Muscle layer of colon (tissue), 2 donors: ENCODE measurements around the gene TIMM44.
"Not testable (repeated sequence)": the region's sequence is repeated elsewhere in the genome, so short reads cannot be mapped to it uniquely, and the experiment has no call there.

Experiments
- H3K27ac ChIP-seq: one replicate; pipeline ENCODE4 v1.7.0; 2013; ENCODE audit warnings: low read depth, mild to moderate bottlenecking, low read length, moderate library complexity
- H3K27me3 ChIP-seq, 2 donors: one replicate each; pipeline ENCODE4 v1.7.0; 2013; ENCODE audit warnings: low read length in 2 of 2, mild to moderate bottlenecking in 2 of 2; ENCODE audit not compliant: insufficient read depth in 2 of 2, control insufficient read depth in 1 of 2
- H3K36me3 ChIP-seq: one replicate; pipeline ENCODE4 v1.7.0; 2013; ENCODE audit warnings: mild to moderate bottlenecking, low read length; ENCODE audit not compliant: insufficient read depth
- H3K4me1 ChIP-seq: one replicate; pipeline ENCODE4 v1.7.0; 2013; ENCODE audit warnings: mild to moderate bottlenecking, low read length; ENCODE audit not compliant: insufficient read depth
- H3K4me3 ChIP-seq, 2 donors: one replicate each; pipeline ENCODE4 v1.7.0; 2013; ENCODE audit warnings: low read length in 2 of 2, low read depth in 1 of 2, mild to moderate bottlenecking in 1 of 2, moderate library complexity in 1 of 2
- H3K9ac ChIP-seq: one replicate; pipeline ENCODE4 v1.7.0; 2013; ENCODE audit warnings: low read length
- H3K9me3 ChIP-seq: one replicate; pipeline ENCODE4 v1.7.0; 2013; ENCODE audit warnings: mild to moderate bottlenecking, low read length
- donor health status: abdominal sarcoma.
- donor health status: Adenocarcinoma of cecum.

Gene TIMM44

DNA sequence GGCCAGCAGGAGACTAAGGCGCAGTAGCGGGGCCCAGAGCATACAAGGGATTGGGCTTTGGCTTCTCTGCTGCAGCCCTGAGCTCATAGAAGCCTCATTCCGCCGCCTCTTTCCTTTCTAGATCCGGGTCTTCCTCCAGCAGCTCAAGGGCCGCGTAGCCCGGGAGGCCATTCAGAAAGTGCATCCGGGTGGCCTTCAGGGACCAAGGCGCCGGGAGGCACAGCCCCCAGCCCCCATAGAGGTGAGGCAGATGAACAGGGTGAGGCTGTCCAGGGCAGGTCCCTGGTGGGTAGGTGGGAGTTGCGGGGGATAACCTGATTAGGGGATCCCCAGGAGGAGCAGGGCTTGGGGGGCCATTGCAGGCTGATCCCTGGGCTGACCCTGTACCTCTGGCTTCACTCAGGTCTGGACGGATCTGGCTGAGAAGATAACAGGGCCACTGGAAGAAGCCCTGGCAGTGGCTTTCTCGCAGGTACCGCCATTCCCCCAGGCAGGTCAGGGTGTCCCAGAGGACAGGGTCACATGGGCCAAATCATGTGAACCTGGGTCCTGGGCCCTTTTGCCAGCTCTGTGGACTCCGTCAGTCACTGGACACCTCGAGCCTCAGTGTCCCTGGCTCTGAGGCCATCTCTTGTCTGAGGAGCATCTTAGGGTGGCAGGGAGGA lies 22.0 kb downstream of the TIMM44 start:
- H3K27me3 ChIP-seq = peaks cover 6 to 33% of the 10 kb centered on the region in 2 donors
- peaks cover 36% of the 10 kb centered on the region for H3K4me1 ChIP-seq
- peak overlapping the region; percentile 70 for H3K9ac ChIP-seq

DNA sequence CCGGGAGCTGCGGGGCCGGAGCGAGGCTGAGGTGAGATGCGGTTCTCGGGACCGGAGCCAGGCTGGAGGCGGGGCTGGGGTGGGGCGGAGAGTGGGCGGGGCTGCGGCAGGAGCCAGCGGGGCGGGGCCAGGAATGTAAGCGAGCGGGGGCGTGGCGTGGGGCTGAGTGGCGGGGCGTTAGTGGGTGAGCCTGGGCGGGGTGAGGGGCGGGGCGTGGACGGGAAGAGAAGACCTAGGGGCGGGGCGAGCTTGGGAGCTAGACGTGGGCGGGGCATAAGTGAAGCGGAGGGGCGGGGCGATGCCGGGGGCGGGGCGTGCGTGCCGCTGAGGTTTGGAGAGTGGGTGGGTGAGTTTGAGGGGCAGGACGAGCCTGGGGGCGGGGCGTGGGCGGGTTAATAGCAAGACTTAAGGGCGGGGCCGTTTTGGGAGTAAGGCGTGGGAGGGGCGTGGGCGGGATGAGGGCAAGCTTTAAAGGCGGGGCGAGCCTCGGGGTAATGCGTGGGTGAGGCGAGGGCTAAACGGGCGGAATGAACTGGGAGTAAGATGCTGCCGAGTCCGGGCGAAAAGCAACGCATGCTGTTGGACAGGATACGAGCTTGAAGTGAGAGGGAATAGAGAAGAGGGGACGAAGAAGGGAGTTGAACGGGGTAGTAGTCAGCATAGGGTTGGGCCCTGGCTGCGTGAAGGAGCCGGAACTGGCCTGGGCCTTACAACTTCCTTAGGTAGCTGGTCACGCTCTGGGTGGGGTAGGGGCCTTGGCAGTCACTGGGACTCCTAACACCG lies 22.8 kb downstream of the TIMM44 start:
- H3K27me3 ChIP-seq = peaks cover 10 to 41% of the 10 kb centered on the region in 2 donors
- H3K9me3 ChIP-seq = no peaks in the 10 kb centered on the region
- peaks cover 37% of the 10 kb centered on the region for H3K4me1 ChIP-seq
- peak overlapping the region; percentile 85 for H3K27ac ChIP-seq
- H3K36me3 ChIP-seq = peaks cover 16% of the 10 kb centered on the region
- peak overlapping the region; percentile 70 for H3K9ac ChIP-seq
- H3K4me3 ChIP-seq = peak overlapping the region; percentile 44 to 77

More for the DNA sequence above, 22.0 kb downstream of the TIMM44 start:
- no peaks in the 10 kb centered on the region for H3K9me3 ChIP-seq
- peak overlapping the region; percentile 85 for H3K27ac ChIP-seq
- H3K36me3 ChIP-seq = peaks cover 16% of the 10 kb centered on the region
- H3K4me3 ChIP-seq = peak overlapping the region; percentile 29 to 65

DNA sequence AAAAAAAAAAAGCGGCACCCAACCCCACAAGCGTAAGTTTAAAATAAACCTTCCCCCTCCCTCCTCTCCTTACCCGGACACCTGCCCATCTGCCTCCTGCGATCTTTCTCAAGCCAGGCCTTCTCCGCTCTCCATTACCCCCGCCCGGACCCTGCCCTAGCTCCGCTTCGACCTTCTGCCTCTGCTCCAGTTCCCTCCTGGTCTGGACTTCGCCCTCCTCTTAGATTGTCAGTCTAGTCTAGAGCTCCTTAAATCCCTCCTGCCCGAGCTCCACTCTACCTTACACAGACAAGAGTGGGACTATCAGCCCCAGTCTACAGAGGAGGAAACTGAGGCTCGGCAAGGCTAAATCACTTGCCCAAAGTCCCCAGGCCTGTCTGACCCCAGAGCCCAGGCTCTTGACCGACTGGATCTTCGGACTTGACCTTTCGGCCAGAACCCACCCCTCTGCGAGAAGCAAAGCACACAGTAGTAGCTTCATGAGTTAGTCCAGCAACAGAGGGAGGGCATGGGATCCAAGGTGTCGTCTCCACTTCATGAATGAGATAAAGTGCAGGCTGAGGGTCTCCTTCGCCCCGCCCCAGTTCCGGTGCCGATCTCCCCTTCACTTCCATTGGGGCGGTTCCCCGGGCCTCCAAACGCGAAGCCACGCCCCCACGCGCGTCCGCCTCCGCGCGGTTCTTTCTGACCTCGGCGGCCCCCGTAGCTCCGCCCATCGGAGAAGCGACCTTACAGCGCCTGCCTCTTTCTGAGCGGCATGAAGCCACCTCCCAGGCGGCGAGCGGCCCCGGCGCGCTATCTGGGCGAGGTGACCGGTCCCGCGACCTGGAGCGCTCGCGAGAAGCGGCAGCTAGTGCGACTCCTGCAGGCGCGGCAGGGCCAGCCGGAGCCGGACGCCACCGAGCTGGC lies 23.6 kb downstream of the TIMM44 start, which contains the start of gene SNAPC2:
Gene SNAPC2, plus strand, starts transcription at position 729 of the 909 bp plus-strand sequence. Its CDS starts 29 bp downstream, at position 758.
- Histone ChIP-seq H3K4me3 (peak within 1 kb of the TSS; percentile 44 to 77), H3K9me3 (no peaks in the 10 kb centered on the region), H3K4me1 (peaks cover 38% of the 10 kb centered on the region), H3K27ac (peak within 1 kb of the TSS; percentile 85), H3K36me3 (peaks cover 16% of the 10 kb centered on the region), H3K9ac (peak within 1 kb of the TSS; percentile 70), H3K27me3 (peaks cover 18 to 49% of the 10 kb centered on the region in 2 donors)

DNA sequence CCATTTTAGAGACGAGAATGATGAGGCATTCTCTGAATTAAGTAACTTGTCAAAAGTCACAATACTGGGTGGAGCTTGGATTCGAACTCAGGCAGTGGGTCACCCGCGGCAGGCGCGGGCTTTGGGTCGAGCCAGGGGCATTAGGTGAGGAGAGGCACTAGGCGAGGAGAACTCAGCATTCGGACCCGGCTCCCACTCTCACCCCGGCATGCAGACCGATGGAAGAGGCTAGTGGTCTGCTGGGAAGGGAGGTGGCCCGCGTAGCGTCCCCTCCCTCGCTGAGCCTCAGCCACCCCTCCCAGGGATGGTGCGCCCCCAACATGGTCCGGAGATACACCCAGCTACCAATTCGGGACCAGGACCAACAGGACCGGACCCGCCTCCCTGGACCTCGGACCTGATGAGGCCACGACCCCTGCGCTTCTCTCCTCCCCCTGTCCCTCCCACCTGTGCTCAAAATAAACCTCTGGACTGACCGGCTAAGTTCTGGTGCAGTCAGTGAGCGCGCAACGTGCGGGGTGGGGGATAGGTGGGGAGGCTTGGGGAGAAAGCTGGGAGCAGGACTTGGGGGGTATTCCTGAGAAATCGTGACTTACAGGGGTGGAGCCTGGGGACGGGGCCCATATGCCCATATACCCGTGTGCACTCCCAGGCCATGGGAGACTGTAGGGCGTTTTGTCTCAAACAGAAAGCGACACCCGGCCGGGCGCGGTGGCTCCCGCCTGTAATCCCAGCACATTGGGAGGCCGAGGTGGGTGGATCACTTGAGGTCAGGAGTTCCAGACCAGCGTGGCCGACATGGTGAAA lies 24.6 kb downstream of the TIMM44 start:
- H3K9me3 ChIP-seq = no peaks in the 10 kb centered on the region
- H3K4me1 ChIP-seq = peaks cover 38% of the 10 kb centered on the region
- peaks cover 16% of the 10 kb centered on the region for H3K36me3 ChIP-seq
- H3K4me3 ChIP-seq = no peak overlapping the region
- no peak overlapping the region for H3K27ac ChIP-seq
- no peak overlapping the region for H3K9ac ChIP-seq
- peaks cover 18 to 60% of the 10 kb centered on the region in 2 donors for H3K27me3 ChIP-seq

DNA sequence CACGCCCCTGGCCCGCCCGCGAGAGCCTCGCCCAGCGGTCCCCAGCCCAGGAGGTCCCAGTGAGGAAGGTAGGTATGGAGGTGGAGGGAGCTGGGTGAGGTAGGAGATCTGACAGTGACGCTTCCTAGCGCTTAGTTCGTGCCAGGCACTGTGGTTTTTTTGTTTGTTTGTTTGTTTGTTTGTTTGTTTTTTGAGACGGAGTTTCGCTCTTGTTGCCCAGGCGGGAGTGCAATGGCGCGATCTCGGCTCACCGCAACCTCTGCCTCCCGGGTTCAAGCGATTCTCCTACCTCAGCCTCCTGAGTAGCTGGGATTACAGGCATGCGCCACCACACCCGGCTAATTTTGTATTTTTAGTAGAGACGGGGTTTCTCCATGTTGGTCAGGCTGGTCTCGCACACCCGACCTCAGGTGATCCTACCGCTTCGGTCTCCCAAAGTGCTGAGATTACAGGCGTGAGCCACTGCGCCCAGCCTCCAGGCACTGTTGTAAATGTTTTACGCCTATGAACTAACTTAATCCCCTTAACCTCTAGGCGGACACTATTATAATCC lies 25.3 kb downstream of the TIMM44 start:
- Histone ChIP-seq H3K4me1 (peaks cover 32% of the 10 kb centered on the region), H3K36me3 (peaks cover 16% of the 10 kb centered on the region), H3K27me3 (peaks cover 18 to 62% of the 10 kb centered on the region in 2 donors)
- not testable (repeated sequence) for H3K4me3 ChIP-seq, H3K27ac ChIP-seq, H3K9me3 ChIP-seq, H3K9ac ChIP-seq

DNA sequence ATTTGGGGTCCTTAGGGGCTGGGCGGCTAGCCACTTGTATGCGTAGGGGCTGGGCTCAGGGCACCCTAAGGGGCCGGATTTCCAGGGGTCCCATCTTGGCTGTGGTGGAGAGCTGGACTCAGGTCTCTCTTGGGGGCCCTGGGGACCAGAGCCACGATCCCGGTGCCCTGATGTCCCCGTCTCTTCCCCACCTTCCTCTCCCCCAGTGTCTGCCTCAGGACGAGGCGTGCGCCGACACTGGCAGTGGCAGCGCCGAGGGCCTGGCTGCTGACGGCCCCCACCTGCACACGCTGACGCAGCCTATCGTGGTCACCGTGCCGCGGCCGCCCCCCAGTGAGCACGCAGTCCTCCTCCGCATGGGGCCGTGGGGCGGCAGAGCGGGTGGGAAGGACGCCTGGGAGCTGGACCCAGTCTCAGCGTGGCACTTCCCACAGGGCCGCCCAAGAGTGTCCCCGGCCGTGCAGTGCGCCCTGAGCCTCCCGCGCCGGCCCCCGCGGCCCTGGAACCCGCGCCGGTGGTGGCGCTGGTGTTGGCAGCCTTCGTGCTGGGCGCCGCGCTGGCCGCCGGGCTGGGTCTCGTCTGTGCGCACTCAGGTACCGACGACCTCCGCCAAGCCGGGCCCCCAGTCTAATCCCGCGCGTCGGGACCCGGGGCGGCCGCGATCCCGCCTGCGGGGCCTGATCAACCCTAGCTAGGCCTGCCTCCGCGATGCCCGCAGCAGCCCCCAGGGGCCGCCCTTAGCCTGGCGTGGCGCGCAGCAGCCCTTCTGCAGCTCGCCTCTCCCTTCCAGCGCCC lies 26.0 kb downstream of the TIMM44 start:
- no peaks in the 10 kb centered on the region for H3K9me3 ChIP-seq
- peaks cover 18 to 62% of the 10 kb centered on the region in 2 donors for H3K27me3 ChIP-seq
- H3K36me3 ChIP-seq = peaks cover 10% of the 10 kb centered on the region
- H3K4me1 ChIP-seq = peaks cover 26% of the 10 kb centered on the region
- H3K27ac ChIP-seq = no peak overlapping the region
- no peak overlapping the region for H3K9ac ChIP-seq
- no peak overlapping the region for H3K4me3 ChIP-seq

DNA sequence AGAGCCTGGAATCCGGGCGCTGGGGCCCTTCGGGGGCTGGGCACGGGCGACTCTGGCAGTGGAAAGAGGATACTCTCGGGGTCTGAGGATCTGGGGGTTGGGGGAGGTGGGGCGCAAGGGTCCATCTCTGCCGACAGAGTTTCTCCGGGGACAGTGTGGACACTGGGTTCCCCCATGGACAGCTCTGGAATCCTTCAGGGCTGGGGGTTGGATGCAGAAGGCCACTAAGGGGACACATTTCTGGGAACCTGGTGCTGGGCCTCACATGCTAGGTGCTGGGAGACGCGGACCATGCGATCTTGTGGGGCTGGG lies 26.6 kb downstream of the TIMM44 start:
- H3K4me3 ChIP-seq = no peak overlapping the region
- H3K27ac ChIP-seq = no peak overlapping the region
- no peaks in the 10 kb centered on the region for H3K9me3 ChIP-seq
- H3K4me1 ChIP-seq = peaks cover 21% of the 10 kb centered on the region
- H3K36me3 ChIP-seq = peaks cover 7% of the 10 kb centered on the region
- H3K9ac ChIP-seq = no peak overlapping the region
- peaks cover 18 to 62% of the 10 kb centered on the region in 2 donors for H3K27me3 ChIP-seq

DNA sequence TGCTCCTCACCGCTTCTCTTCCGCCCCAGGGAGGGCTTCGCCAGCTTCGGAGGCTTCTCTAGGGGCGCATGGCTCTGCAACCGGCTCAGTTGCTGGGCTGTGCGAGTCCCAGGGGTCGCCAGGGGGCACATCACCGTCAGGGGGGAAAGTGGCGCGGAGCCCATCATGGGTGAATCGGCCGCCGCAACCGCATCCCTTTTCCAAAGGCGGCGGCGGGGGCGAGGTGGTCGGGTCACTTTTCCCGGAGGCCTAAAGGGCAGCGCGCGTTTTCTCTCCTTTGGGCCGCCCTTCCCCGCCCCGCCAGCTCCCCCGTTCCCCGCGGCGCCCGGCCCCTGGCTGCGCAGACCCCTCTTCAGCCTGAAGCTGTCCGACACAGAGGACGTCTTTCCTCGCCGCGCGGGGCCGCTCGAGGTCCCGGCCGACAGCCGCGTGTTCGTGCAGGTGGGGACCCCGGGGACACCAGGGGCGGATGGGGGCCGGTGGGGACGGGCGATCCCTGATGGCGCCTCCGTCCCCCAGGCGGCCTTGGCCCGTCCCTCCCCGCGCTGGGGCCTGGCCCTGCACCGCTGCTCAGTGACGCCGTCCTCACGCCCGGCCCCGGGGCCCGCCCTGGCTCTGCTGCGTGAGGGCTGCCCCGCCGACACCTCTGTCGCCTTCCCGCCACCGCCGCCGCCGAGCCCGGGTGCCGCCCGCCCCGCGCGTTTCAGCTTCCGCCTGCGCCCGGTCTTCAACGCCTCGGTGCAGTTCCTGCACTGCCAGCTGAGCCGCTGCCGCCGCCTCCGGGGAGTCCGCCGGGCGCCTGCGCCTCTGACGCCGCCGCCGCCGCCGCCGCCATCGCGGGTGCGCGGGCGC lies 27.1 kb downstream of the TIMM44 start:
- peaks cover 15% of the 10 kb centered on the region for H3K4me1 ChIP-seq
- H3K27ac ChIP-seq = no peak overlapping the region

DNA sequence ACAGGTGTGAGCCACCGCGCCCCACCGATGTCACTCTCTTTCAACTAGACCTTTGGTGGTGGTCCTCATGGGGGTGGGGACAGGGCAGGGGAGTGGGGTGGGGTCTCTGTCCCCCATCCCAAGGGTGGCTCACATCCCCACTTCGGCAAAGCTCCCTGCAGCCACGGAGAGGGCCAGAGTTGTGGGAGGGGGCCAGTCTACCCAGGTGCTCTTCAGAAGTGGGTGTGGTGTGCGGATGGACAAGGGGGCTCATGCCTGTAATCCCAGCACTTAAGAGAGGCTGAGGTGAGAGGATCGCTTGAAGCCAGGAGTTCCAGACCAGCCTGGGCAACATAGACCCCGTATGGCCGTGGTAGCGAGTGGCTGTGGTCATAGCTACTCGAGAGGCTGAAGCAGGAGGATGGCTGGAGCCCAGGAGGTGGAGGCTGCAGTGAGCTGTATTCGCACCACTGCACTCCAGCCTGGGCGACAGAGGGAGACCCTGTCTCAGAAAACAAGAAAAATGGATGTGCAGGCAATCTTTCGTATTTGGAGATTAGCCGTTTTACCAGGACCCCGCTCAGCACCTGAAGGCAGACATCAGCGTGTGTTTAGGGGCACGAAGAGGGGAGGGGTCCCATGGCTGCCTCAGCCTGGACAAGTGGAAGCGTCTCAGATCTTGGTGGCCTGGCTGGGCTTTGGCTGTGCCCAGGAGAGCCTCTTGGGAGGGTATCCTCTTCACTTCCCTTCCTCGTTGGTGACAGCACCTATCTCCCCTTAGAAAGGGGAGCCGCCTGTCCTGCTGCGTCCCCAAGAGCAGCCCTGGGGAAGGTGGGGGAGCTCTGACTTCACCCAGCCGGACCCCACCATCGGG lies 28.0 kb downstream of the TIMM44 start:
- peaks cover 18% of the 10 kb centered on the region for H3K36me3 ChIP-seq
- H3K9ac ChIP-seq = no peak overlapping the region
- H3K27me3 ChIP-seq = peaks cover 18 to 62% of the 10 kb centered on the region in 2 donors

More for the DNA sequence above, 27.1 kb downstream of the TIMM44 start:
- Histone ChIP-seq H3K4me3 (no peak overlapping the region), H3K36me3 (peaks cover 9% of the 10 kb centered on the region), H3K9ac (no peak overlapping the region), H3K27me3 (peaks cover 18 to 62% of the 10 kb centered on the region in 2 donors), H3K9me3 (no peaks in the 10 kb centered on the region)

More for the DNA sequence above, 28.0 kb downstream of the TIMM44 start:
- Histone ChIP-seq H3K27ac (no peak overlapping the region), H3K9me3 (no peaks in the 10 kb centered on the region), H3K4me1 (peaks cover 10% of the 10 kb centered on the region), H3K4me3 (no peak overlapping the region)
